Measurements from ENCODE around the gene NOP14. TPM values are rescaled to one million over a fixed set of nuclear protein-coding genes. Genes with fewer than 3 reads are reported as not detected.
"Not testable (repeated sequence)": the region's sequence is repeated elsewhere in the genome, so short reads cannot be mapped to it uniquely, and the experiment has no call there.

The NOP14 gene
- total RNA-seq, 6 experiments from 2014 or later, result 34.8 to 39.4 (median 37.0) TPM

GRCh38 chr4:3007724-3008123 is 44.5 kb upstream of the NOP14 start:
- Mint-ChIP-seq H3K27me3 (ENCODE audit: insufficient read depth) (peaks cover 2% of the 10 kb centered on the region; the same call in 1 of the 2 replicates), H3K27ac (no peak overlapping the region), H3K36me3 (ENCODE audit: low read depth) (no peaks in the 10 kb centered on the region), H3K4me3 (no peak overlapping the region), H3K9me3 (no peaks in the 10 kb centered on the region), H3K4me1 (ENCODE audit: low read depth) (peaks cover 30% of the 10 kb centered on the region)
- DNase-seq, result no peak
- no peak for TF ChIP-seq CTCF (IDR thresholded peaks at IDR 0.05)

- TF ChIP-seq CTCF (IDR thresholded peaks at IDR 0.05), result no peak
- peaks cover 12% of the 10 kb centered on the region for H3K27me3 Mint-ChIP-seq (ENCODE audit: insufficient read depth)
- H3K4me3 Mint-ChIP-seq, result no peak overlapping the region
- no peak overlapping the region for H3K27ac Mint-ChIP-seq
- no peaks in the 10 kb centered on the region for H3K36me3 Mint-ChIP-seq (ENCODE audit: low read depth)
- H3K9me3 Mint-ChIP-seq, result no peaks in the 10 kb centered on the region
- H3K4me1 Mint-ChIP-seq (ENCODE audit: low read depth), result no peaks in the 10 kb centered on the region
- no peak for DNase-seq
These were observed 33.2 kb upstream of the NOP14 start for GRCh38 chr4:2996415-2996814.

GRCh38 chr4:2995546-2996265 is 32.5 kb upstream of the NOP14 start:
- TF ChIP-seq CTCF (IDR thresholded peaks at IDR 0.05), result no peak
- no peak for DNase-seq
- Mint-ChIP-seq H3K27me3 (ENCODE audit: insufficient read depth) (peaks cover 12% of the 10 kb centered on the region), H3K9me3 (no peaks in the 10 kb centered on the region), H3K27ac (no peak overlapping the region), H3K36me3 (ENCODE audit: low read depth) (no peaks in the 10 kb centered on the region), H3K4me3 (no peak overlapping the region), H3K4me1 (ENCODE audit: low read depth) (no peaks in the 10 kb centered on the region)

- H3K27ac Mint-ChIP-seq, result no peak overlapping the region
- TF ChIP-seq CTCF (IDR thresholded peaks at IDR 0.05), result no peak
These were observed 31.7 kb upstream of the NOP14 start for GRCh38 chr4:2994917-2995316.

GRCh38 chr4:2991243-2991642 is 28.0 kb upstream of the NOP14 start:
- DNase-seq, result no peak
- H3K4me1 Mint-ChIP-seq (ENCODE audit: low read depth), result no peaks in the 10 kb centered on the region
- H3K27me3 Mint-ChIP-seq (ENCODE audit: insufficient read depth), result peaks cover 5% of the 10 kb centered on the region
- no peak for TF ChIP-seq CTCF (IDR thresholded peaks at IDR 0.05)
- no peak overlapping the region for H3K27ac Mint-ChIP-seq
- no peaks in the 10 kb centered on the region for H3K9me3 Mint-ChIP-seq
- no peaks in the 10 kb centered on the region for H3K36me3 Mint-ChIP-seq (ENCODE audit: low read depth)
- no peak overlapping the region for H3K4me3 Mint-ChIP-seq

More at GRCh38 chr4:2994917-2995316, 31.7 kb upstream of the NOP14 start:
- H3K27me3 Mint-ChIP-seq (ENCODE audit: insufficient read depth), result peaks cover 12% of the 10 kb centered on the region
- no peaks in the 10 kb centered on the region for H3K4me1 Mint-ChIP-seq (ENCODE audit: low read depth)
- no peak for DNase-seq
- H3K4me3 Mint-ChIP-seq, result no peak overlapping the region
- H3K36me3 Mint-ChIP-seq (ENCODE audit: low read depth), result no peaks in the 10 kb centered on the region
- no peaks in the 10 kb centered on the region for H3K9me3 Mint-ChIP-seq

- H3K9me3 Mint-ChIP-seq; H3K27ac Mint-ChIP-seq; H3K4me1 Mint-ChIP-seq (ENCODE audit: low read depth); DNase-seq; H3K36me3 Mint-ChIP-seq (ENCODE audit: low read depth); H3K4me3 Mint-ChIP-seq: not testable (repeated sequence)
- peaks cover 10% of the 10 kb centered on the region for H3K27me3 Mint-ChIP-seq (ENCODE audit: insufficient read depth)
These were observed 20.5 kb upstream of the NOP14 start for GRCh38 chr4:2983715-2984114.

Data from HFFc6 (cell line).